Measurements from ENCODE around the gene LENG8.

- TF ChIP-seq RAD21 (IDR thresholded peaks at IDR 0.05) (no peak), CTCF (IDR thresholded peaks at IDR 0.05; ENCODE audit: low read depth, low read length, missing input control) (no peak), JUND (IDR thresholded peaks at IDR 0.05) (no peak), MAX (IDR thresholded peaks at IDR 0.05) (no peak), GABPA (IDR thresholded peaks at IDR 0.05 in 1 of 2, conservative IDR thresholded peaks at IDR 0.05 in 1 of 2) (no peak)
These were observed 19.3 kb upstream of the LENG8 start for GRCh38 chr19:54429545-54430227.
